ENCODE results near the gene RASAL3. TPM values are rescaled to one million over a fixed set of nuclear protein-coding genes. Genes with fewer than 3 reads are reported as not detected.

RASAL3 gene
- total and polyA plus RNA-seq, 4 donors, result 0.76 to 1.5 (median 1.1) TPM

DNA sequence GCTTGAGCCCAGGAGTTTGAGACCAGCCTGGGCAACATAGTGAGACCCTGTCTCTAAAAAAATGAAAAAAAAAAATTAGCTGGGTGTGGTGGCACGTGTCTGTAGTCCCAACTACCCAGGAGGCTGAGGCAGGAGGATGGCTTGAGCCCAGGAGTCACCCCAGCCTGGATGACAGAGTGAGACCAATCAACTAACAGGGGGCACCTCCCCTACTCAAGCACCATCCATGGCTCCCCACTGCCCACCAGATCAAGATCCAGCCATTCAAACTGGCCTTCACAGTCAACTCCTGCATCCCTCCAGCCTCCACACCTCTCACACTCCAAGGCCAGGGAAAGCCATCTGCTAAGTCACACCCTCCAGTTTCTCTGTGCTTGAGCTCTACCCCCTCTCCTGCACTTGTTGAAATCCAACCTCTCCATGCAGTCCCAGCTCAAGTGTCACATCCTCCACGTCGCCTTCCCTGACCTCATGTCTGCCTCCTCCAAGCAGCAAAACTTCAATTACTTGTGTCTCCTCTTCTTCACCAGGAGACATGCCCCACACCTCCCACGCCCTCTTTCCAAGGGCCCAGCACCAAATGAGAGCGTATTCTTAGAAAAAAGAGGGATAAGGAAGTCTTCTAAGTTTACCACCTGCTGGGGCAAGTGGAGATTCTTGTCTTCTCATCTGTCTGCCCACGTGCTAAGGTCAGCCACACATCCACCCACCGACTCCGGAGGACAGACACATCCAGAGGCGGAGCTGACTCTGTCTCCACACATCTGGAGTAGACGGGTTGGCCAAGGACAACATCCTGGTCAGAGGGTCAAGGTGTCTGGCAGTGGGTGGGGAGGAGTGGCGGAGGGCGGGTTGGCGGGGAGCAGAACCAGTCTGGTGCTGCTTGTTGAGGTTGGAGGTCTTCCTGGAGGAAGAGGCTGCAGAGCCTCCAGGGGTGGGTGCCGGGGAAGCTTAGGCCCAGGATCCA lies 43.0 kb upstream of the RASAL3 start:
- Histone ChIP-seq H3K4me3 (ENCODE audit: low read depth in 1 of 3, low read length in 3 of 3) (no peak overlapping the region), H3K27me3 (ENCODE audit: control insufficient read depth in 4 of 4, insufficient read depth in 4 of 4, low read length in 3 of 4) (no peaks in the 10 kb centered on the region), H3K9ac (ENCODE audit: low read depth in 1 of 2, low read length in 2 of 2) (no peak overlapping the region), H3K4me1 (ENCODE audit: control insufficient read depth in 4 of 4, insufficient read depth in 4 of 4, low read length in 3 of 4) (peaks cover 4 to 31% (median 19%) of the 10 kb centered on the region in 4 donors), H3K9me3 (ENCODE audit: control insufficient read depth in 4 of 4, low read length in 3 of 4) (no peaks in the 10 kb centered on the region), H3K36me3 (ENCODE audit: control insufficient read depth in 4 of 4, insufficient read depth in 3 of 4, low read depth in 1 of 4, low read length in 3 of 4) (no peaks in the 10 kb centered on the region), H3K27ac (ENCODE audit: low read depth in 1 of 2, low read length in 2 of 2) (no peak overlapping the region)
- no peak for DNase-seq (ENCODE audit: low spot score)
- WGBS, result 80% methylated on average over 14 of the region's 14 CpGs
- TF ChIP-seq, protein P1, sequence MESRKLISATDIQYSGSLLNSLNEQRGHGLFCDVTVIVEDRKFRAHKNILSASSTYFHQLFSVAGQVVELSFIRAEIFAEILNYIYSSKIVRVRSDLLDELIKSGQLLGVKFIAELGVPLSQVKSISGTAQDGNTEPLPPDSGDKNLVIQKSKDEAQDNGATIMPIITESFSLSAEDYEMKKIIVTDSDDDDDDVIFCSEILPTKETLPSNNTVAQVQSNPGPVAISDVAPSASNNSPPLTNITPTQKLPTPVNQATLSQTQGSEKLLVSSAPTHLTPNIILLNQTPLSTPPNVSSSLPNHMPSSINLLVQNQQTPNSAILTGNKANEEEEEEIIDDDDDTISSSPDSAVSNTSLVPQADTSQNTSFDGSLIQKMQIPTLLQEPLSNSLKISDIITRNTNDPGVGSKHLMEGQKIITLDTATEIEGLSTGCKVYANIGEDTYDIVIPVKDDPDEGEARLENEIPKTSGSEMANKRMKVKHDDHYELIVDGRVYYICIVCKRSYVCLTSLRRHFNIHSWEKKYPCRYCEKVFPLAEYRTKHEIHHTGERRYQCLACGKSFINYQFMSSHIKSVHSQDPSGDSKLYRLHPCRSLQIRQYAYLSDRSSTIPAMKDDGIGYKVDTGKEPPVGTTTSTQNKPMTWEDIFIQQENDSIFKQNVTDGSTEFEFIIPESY (IDR thresholded peaks at IDR 0.05), result no peak
- TF ChIP-seq HNF4G (IDR thresholded peaks at IDR 0.05) (no peak), HNF4A (conservative IDR thresholded peaks at IDR 0.05) (no peak), GABPA (IDR thresholded peaks at IDR 0.05 in 1 of 2, conservative IDR thresholded peaks at IDR 0.05 in 1 of 2) (no peak), JUND (IDR thresholded peaks at IDR 0.05) (no peak), RAD21 (IDR thresholded peaks at IDR 0.05) (no peak), TAF1 (conservative IDR thresholded peaks at IDR 0.05) (no peak)
- TF ChIP-seq, protein P2, sequence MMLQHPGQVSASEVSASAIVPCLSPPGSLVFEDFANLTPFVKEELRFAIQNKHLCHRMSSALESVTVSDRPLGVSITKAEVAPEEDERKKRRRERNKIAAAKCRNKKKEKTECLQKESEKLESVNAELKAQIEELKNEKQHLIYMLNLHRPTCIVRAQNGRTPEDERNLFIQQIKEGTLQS (IDR thresholded peaks at IDR 0.05), result no peak
- TF ChIP-seq, protein P3, sequence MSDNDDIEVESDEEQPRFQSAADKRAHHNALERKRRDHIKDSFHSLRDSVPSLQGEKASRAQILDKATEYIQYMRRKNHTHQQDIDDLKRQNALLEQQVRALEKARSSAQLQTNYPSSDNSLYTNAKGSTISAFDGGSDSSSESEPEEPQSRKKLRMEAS (IDR thresholded peaks at IDR 0.05), result no peak

DNA sequence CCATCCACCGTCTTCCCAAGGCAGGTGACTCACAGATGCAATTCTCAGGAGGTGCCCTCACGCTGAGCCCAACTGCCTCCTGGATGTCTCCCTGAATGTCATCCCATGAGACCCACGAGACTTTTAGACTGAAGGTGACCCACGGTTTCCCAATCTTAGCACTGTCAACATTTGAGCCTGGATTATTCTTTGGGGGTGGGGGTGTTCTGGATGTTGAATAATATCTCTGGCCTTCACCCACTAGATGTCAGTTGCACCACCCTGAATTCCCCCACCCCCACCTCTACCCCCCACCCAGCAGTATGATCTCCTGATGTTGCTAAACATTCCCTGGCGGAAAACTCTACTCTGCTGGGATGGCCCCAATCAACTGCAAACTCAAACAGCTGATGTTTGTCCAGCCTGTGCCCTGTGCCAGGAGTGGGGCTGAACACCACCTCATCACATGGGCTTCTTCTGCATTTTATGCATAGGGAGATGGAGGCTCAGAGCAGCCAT lies 41.8 kb upstream of the RASAL3 start:
- Histone ChIP-seq H3K4me1 (ENCODE audit: control insufficient read depth in 4 of 4, insufficient read depth in 4 of 4, low read length in 3 of 4) (peaks cover 4 to 31% (median 19%) of the 10 kb centered on the region in 4 donors), H3K27me3 (ENCODE audit: control insufficient read depth in 4 of 4, insufficient read depth in 4 of 4, low read length in 3 of 4) (no peaks in the 10 kb centered on the region)
- peak; percentile 45 for DNase-seq (ENCODE audit: low spot score)

More for the DNA sequence above, 41.8 kb upstream of the RASAL3 start:
- WGBS, result 33% methylated on average over 5 of the region's 5 CpGs
- no peaks in the 10 kb centered on the region for H3K36me3 ChIP-seq (ENCODE audit: control insufficient read depth in 4 of 4, insufficient read depth in 3 of 4, low read depth in 1 of 4, low read length in 3 of 4)
- H3K9me3 ChIP-seq (ENCODE audit: control insufficient read depth in 4 of 4, low read length in 3 of 4), result no peaks in the 10 kb centered on the region
- H3K27ac ChIP-seq (ENCODE audit: low read depth in 1 of 2, low read length in 2 of 2), result peak overlapping the region; percentile 76 to 90
- TF ChIP-seq, protein P2 (IDR thresholded peaks at IDR 0.05), result peak; percentile 63
- TF ChIP-seq, protein P4, sequence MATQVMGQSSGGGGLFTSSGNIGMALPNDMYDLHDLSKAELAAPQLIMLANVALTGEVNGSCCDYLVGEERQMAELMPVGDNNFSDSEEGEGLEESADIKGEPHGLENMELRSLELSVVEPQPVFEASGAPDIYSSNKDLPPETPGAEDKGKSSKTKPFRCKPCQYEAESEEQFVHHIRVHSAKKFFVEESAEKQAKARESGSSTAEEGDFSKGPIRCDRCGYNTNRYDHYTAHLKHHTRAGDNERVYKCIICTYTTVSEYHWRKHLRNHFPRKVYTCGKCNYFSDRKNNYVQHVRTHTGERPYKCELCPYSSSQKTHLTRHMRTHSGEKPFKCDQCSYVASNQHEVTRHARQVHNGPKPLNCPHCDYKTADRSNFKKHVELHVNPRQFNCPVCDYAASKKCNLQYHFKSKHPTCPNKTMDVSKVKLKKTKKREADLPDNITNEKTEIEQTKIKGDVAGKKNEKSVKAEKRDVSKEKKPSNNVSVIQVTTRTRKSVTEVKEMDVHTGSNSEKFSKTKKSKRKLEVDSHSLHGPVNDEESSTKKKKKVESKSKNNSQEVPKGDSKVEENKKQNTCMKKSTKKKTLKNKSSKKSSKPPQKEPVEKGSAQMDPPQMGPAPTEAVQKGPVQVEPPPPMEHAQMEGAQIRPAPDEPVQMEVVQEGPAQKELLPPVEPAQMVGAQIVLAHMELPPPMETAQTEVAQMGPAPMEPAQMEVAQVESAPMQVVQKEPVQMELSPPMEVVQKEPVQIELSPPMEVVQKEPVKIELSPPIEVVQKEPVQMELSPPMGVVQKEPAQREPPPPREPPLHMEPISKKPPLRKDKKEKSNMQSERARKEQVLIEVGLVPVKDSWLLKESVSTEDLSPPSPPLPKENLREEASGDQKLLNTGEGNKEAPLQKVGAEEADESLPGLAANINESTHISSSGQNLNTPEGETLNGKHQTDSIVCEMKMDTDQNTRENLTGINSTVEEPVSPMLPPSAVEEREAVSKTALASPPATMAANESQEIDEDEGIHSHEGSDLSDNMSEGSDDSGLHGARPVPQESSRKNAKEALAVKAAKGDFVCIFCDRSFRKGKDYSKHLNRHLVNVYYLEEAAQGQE (IDR thresholded peaks at IDR 0.05), result peak; percentile 89
- TF ChIP-seq YY1 (IDR thresholded peaks at IDR 0.05) (peak; percentile 84), TAF1 (conservative IDR thresholded peaks at IDR 0.05) (peak; percentile 73), HNF4G (IDR thresholded peaks at IDR 0.05) (peak; percentile 22), RAD21 (IDR thresholded peaks at IDR 0.05) (peak; percentile 36 to 58), SP1 (IDR thresholded peaks at IDR 0.05) (peak; percentile 82), EGR1 (IDR thresholded peaks at IDR 0.05; ENCODE audit: low read depth in 2 of 2) (peak in 1 of 2 donors; percentile 80), RXRA (IDR thresholded peaks at IDR 0.05) (peak; percentile 80 to 90), FOXA1 (IDR thresholded peaks at IDR 0.05) (peak; percentile 70), FOXA2 (IDR thresholded peaks at IDR 0.05) (peak; percentile 74), HNF4A (conservative IDR thresholded peaks at IDR 0.05) (peak; percentile 55 to 82), NR2F2 (IDR thresholded peaks at IDR 0.05) (peak; percentile 32), JUND (IDR thresholded peaks at IDR 0.05) (peak in 1 of 2 donors; percentile 72), GABPA (IDR thresholded peaks at IDR 0.05 in 1 of 2, conservative IDR thresholded peaks at IDR 0.05 in 1 of 2) (peak in 1 of 2 donors; percentile 13)
- TF ChIP-seq, protein P5, sequence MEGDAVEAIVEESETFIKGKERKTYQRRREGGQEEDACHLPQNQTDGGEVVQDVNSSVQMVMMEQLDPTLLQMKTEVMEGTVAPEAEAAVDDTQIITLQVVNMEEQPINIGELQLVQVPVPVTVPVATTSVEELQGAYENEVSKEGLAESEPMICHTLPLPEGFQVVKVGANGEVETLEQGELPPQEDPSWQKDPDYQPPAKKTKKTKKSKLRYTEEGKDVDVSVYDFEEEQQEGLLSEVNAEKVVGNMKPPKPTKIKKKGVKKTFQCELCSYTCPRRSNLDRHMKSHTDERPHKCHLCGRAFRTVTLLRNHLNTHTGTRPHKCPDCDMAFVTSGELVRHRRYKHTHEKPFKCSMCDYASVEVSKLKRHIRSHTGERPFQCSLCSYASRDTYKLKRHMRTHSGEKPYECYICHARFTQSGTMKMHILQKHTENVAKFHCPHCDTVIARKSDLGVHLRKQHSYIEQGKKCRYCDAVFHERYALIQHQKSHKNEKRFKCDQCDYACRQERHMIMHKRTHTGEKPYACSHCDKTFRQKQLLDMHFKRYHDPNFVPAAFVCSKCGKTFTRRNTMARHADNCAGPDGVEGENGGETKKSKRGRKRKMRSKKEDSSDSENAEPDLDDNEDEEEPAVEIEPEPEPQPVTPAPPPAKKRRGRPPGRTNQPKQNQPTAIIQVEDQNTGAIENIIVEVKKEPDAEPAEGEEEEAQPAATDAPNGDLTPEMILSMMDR (IDR thresholded peaks at IDR 0.05; ENCODE audit: low read depth, low read length, missing input control), result no peak
- TF ChIP-seq, protein P3 (IDR thresholded peaks at IDR 0.05), result peak; percentile 74
- TF ChIP-seq, protein P1 (IDR thresholded peaks at IDR 0.05), result peak; percentile 67
- peak overlapping the region in 1 of 2 donors; percentile 93 for H3K9ac ChIP-seq (ENCODE audit: low read depth in 1 of 2, low read length in 2 of 2)
- H3K4me3 ChIP-seq (ENCODE audit: low read depth in 1 of 3, low read length in 3 of 3), result peak overlapping the region; percentile 27 to 62 (median 32)
